G401 (cell line): ENCODE data around the gene COX6A2. TPM values are rescaled to one million over a fixed set of nuclear protein-coding genes. Genes with fewer than 3 reads are reported as not detected.

Experiments
- DNase-seq: peaks from one replicate; pipeline ENCODE4 v3.0.0-alpha.2; 2015; ENCODE audit warnings: low spot score
- in situ Hi-C: cut with HindIII; loops from 2 replicates; pipeline ENCODE4 v1.10.0; 2016; ENCODE audit warnings: low sequenced_read_pairs, mixed read lengths
- total RNA-seq: library from RNA; depleted of rRNA; stranded (reverse); fragments of >200 nt; shearing (Covaris generic); gene quantifications from 2 replicates; pipeline ENCODE4 v1.2.3, GENCODE V29; 2014

The COX6A2 gene
- total RNA-seq, 1 experiment from 2014 or later = not detected

- in situ Hi-C loops = no loop called here
- no peak for DNase-seq
Measured at GRCh38 chr16:31416371-31416770, 11.8 kb downstream of the COX6A2 start.

DNA sequence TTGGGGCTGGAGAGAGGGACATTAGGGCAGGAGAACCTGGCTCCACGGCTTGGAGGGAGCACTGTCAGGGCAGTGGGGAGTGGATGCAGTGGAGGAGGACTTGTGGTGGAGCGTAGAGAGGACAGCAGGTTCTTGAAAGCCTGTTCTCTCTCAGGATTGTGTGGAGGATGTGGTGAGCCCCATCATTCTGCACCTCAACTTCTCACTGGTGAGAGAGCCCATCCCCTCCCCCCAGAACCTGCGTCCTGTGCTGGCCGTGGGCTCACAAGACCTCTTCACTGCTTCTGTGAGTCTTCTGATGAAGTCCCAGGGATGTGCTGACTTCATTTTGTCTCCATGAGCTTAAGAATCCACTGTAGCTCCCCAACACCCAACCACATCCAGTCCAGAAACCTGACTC is 13.5 kb downstream of the COX6A2 start:
- DNase-seq = no peak
- in situ Hi-C loops = no loop called here

DNA sequence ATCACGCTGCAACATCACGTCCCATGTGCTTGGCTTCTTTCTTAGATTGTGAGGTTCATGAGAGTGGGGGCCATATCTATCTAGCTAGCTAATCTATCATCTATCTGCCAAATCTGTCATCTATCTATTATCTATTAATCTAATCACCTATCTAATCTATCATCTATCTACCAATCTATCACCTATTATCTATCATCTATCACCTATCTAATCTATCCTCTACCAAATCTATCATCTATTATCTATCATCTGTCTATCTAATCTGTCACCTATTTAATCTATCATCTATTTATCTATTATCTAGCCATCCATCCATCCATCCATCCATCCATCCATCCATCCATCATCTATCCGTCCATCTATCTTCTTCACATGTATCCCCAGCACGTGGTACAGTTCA is 14.2 kb downstream of the COX6A2 start:
- in situ Hi-C loops = no loop called here
- DNase-seq = no peak

DNA sequence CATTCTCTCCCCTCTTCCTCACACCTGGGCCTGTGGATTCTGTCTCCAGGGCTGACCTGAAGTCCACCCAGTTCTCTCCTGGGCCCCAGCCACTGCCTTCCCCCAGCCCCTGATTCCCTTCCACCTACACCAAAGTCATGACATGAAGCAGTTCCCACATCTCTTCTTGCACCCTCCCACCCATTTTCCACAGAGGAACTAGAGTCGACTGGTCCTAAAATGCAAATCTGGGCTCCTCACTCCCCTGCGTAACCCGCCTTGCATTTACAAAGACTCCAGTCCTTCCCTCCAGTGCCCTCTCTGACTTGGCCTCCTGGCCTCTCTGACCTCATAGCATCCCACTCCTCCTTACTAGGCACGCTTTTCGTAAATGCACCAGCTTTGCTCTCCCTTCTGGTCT is 14.8 kb downstream of the COX6A2 start:
- DNase-seq = no peak
- in situ Hi-C loops = no loop called here

GRCh38 chr16:31412750-31413149 is 15.4 kb downstream of the COX6A2 start:
- DNase-seq = no peak
- in situ Hi-C loops = no loop called here

DNA sequence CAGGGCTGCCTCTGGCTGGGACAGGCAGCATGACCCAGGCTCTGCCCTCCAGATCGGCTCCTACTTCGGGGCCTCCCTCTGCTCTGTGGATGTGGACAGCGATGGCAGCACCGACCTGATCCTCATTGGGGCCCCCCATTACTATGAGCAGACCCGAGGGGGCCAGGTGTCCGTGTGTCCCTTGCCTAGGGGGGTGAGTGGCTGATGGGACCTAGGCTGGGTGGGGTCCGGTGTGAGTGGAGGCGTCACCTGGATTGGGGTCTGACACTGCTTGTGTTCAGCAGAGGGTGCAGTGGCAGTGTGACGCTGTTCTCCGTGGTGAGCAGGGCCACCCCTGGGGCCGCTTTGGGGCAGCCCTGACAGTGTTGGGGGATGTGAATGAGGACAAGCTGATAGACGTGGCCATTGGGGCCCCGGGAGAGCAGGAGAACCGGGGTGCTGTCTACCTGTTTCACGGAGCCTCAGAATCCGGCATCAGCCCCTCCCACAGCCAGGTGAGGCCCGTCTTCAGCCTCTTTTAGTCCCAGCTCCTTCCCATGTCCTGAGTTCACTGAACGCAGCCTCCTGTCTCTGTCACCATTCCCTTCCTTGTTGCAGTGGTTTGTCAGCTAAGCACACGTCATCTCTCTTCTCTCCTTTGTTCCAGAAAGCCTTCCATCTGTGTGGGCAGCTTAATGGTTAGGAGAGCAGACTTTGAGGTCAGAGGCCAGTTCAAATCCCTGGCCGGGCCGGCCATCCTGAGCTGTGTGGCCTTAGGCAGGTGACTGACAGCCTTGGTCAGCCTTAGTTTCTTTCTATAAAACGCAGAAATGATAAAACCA is 16.9 kb downstream of the COX6A2 start:
- no peak for DNase-seq
- in situ Hi-C loops = no loop called here

DNA sequence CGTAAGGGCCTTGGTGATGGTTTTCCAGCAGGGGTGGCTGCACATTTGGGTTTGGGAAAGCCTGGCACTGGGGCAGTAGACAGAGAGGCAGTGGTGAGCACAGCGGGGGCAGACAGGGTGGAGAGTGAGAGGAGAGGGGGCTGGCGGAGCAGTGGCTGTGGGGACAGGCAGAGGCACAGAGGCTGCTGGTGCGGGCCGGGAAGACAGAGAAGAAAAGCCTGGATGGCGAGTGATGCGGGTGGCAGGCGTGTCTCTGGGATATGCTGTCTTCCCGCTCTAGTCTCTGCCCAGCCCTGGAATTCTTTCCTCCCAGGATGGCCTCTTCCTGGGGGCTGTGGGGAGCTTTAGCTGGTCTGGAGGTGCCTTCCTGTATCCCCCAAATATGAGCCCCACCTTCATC is 18.1 kb downstream of the COX6A2 start:
- DNase-seq = no peak
- in situ Hi-C loops = no loop called here

- DNase-seq = no peak
- in situ Hi-C loops = no loop called here
Measured at GRCh38 chr16:31409433-31409832, 18.7 kb downstream of the COX6A2 start.

DNA sequence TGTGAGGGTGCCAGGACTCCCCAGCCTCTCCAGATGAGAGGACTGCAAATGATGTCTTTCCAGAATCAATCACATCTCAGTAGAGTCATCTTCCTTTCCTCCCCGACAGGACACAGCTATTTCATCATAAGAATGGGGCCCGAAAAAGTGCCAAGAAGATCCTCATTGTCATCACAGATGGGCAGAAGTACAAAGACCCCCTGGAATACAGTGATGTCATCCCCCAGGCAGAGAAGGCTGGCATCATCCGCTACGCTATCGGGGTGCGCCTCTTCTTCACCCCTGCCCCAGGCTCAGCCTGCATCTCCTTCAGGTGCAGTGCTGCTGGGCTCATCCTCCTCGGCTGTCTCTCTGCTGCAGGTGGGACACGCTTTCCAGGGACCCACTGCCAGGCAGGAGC is 20.8 kb downstream of the COX6A2 start:
- in situ Hi-C loops = no loop called here
- no peak for DNase-seq

DNA sequence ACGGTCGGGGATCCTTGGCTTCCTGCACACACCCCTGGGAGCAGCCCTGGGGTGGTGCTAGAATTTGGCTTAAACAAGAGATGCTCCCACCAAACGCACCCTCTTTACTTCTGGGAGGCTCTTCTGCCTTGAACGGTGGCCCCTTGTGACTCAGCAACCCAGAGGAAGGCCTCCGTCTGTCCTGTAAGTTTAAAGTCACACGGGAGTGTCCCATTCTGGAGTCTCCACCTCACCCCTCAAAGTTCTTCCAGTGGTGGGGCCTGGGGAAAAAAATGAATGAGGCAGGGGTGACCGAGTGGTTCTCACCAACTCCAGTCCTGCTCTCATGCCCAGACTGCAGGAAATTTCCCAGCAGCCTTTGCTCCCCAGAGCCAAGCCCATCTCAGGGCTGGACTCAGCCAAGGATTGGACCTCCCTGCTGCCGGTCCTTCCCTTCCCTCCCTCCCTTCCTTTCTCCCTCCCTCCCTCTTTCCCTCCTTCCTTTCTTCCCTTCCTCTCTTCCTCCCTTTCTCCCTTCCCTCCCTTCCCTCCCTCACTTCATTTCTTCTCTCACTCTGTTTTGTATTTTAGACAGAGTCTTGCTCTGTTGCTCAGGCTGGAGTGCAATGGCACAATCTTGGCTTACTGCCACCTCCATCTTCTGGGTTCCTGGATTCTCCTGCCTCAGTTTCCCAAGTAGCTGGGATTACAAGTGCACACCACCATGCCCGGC is 23.7 kb downstream of the COX6A2 start:
- no peak for DNase-seq
- in situ Hi-C loops = no loop called here

DNA sequence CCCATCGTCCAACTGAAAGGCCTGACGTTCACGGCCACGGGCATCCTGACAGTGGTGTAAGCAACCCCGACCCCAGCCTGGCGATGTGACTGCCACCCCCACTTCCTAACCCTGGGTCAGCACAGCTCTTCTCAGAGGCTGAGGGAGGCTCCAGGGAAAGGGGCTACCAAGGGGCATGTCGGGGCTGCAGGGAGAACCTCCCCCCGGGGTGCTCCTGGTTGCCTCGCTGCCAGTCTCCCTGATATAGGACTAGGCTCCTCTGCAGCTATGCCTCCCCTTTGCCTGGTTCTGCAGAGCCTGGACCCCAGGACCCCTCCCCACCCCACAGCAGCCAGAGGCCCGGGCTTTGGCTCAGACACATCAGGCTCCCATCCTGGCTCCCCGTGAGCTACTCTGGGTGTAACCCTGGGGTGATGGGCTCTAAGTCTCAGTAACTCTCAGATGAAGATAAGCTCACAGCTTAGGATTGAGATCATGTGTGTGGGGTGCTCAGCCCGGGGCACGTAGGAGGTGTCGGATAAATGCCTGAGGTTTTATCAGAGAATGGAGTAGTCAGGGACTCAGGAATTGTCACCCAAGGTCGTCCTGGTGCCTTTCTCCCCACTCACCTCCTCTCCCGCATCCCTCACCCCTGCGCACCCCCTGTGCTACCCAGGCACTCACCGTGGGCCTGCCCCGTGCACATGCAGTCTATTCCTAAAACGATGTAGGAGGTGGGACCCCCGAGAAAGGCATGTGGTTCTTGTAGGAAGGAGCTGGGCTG is 24.4 kb downstream of the COX6A2 start:
- DNase-seq = no peak

GRCh38 chr16:31402687-31403086 is 25.5 kb downstream of the COX6A2 start:
- in situ Hi-C loops = no loop called here
- no peak for DNase-seq

More for the DNA sequence above, 24.4 kb downstream of the COX6A2 start:
- in situ Hi-C loops = no loop called here

DNA sequence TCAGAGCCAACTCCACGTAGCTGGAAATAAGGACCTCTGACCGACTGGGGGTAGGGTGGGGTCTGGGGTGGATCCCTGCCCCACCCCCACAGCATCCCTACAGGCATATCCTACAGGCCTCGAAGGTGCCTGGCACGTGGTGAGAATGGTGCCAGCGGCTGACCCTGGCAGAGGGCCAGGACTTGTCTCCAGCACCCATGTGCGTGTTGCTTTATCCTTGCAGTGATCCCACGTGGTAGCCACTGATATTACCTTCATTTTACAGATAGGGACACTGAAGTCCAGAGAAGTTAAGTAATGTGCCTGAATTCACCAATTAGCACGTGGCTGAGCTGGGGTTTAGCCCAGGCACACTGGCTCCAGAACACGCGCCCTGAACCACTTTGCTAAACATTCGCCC is 26.7 kb downstream of the COX6A2 start:
- in situ Hi-C loops = no loop called here

GRCh38 chr16:31400191-31400590 is 28.0 kb downstream of the COX6A2 start:
- DNase-seq = no peak
- in situ Hi-C loops = no loop called here

More for the DNA sequence above, 26.7 kb downstream of the COX6A2 start:
- no peak for DNase-seq

DNA sequence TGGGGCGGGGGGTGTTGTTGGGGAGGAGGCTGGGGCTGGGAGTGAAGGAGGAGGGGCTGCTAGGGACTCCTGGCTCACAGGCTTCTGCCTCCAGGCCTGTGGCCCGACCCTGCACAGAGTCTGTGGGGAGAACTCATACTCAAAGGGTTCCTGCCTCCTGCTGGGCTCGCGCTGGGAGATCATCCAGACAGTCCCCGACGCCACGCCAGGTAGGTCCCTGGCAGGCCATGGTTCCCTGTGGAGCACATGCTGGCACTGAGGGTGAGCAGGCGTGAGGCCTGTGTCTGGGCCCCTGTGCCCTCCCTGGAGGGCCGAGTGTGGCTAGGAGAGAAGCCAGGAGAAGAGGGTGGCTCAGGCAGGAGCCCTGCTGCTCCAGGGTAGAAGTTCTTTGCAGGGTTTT is 30.5 kb downstream of the COX6A2 start:
- DNase-seq = no peak
- in situ Hi-C loops = no loop called here

DNA sequence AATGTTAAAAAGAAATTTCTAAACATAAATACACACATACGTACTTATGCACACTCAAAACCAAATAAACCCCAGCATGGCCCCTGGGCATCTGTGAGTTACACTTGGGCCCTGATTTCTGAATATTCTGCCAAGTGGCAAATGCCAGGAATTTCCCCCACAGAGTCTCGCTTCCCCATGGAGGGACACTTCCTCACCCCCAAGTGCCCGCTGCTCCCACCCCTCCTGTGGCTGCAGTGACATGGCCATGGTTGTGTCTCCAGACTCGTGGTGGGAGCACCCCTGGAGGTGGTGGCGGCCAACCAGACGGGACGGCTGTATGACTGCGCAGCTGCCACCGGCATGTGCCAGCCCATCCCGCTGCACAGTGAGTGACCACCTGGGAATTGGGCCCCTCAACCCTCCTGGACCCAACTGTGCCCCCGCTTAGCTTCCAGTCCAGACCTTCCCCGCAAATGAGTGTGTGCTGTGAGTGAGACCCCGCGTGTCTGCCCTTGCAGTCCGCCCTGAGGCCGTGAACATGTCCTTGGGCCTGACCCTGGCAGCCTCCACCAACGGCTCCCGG is 31.0 kb downstream of the COX6A2 start:
- in situ Hi-C loops = no loop called here
- DNase-seq = no peak

- in situ Hi-C loops = no loop called here
- DNase-seq = no peak
Measured at GRCh38 chr16:31395647-31396046, 32.5 kb downstream of the COX6A2 start.

GRCh38 chr16:31393056-31393455 is 35.1 kb downstream of the COX6A2 start, which contains the start of gene ITGAD:
ITGAD (plus strand) TSS chr16:31393335; CDS start chr16:31393361, 26 bp downstream.
- DNase-seq = no peak
- in situ Hi-C loops = no loop called here

- DNase-seq = no peak
- in situ Hi-C loops = no loop called here
Measured at GRCh38 chr16:31390504-31391041, 37.6 kb downstream of the COX6A2 start.
